ENCODE measurements around the gene ARHGEF25. TPM values are rescaled to one million over a fixed set of nuclear protein-coding genes. Genes with fewer than 3 reads are reported as not detected.

Gene ARHGEF25
- total and polyA plus RNA-seq, 2 of the 13 experiments (the other 11 are each of a cell fraction or from before 2014, with no cell fraction given): 11.5 to 12.5 TPM

- WGBS (ENCODE audit: low lambda C conversion rate): 27% methylated on average over 5 of the region's 5 CpGs
- no peaks in the 10 kb centered on the region for H4K20me1 ChIP-seq (ENCODE audit: insufficient read depth, low read length)
- peaks cover 16 to 48% of the 10 kb centered on the region in 2 experiments for H3K27me3 ChIP-seq (ENCODE audit: control insufficient read depth in 1 of 2, insufficient read depth in 2 of 2, low read length in 2 of 2)
- no peak overlapping the region for H3K9ac ChIP-seq (ENCODE audit: insufficient read depth, low read depth, low read length)
- no peak overlapping the region for H2AFZ ChIP-seq (ENCODE audit: low read length)
- POLR2A ChIA-PET: no interaction called here
- DNase-seq (ENCODE audit: low spot score): no peak
- H3K9me3 ChIP-seq (ENCODE audit: low read length): no peaks in the 10 kb centered on the region
- FAIRE-seq: no peak
- in situ Hi-C loops (cut with HindIII; ENCODE audit: extremely low pct_ligation_motif_present, low pct_unique_long_range_greater_than_20kb): loop anchor here (5.0 kb wide), 1 partner anchor 42 kb away; no protein-coding TSS in a partner anchor
- H3K27ac ChIP-seq (ENCODE audit: extremely low read length, insufficient read depth, low read length): no peak overlapping the region
- no peaks in the 10 kb centered on the region for H3K79me2 ChIP-seq (ENCODE audit: insufficient read depth, low read length)
- intact Hi-C loops (cut with micrococcal nuclease; ENCODE audit: unreplicated experiment): loop anchor here (5.0 kb wide), 1 partner anchor 102 kb away; the partner anchor contains the start of genes DDIT3 and MBD6
- BruUV-seq (replicated peaks): no TSS peak
- H3K4me1 ChIP-seq (ENCODE audit: insufficient read depth, low read length): peaks cover 46% of the 10 kb centered on the region
- no peak for ATAC-seq
- no peak for TF ChIP-seq HDAC1 (CRISPR knock-in tag; IDR thresholded peaks at IDR 0.05)
- TF ChIP-seq POLR2G (IDR thresholded peaks at IDR 0.05; ENCODE audit: low read depth, low read length): 0 out of 2 replicates have a peak, but pooled peaks have one; percentile 13
- H3K4me2 ChIP-seq (ENCODE audit: low read depth, low read length): no peak overlapping the region
- H3K4me3 ChIP-seq (replicated peaks in 1 of 3; ENCODE audit: insufficient read depth in 1 of 3, low read depth in 2 of 3, low read length in 3 of 3): no peak overlapping the region
- CTCF ChIA-PET (ENCODE audit: low intra/inter-chr PET ratio, low total read pairs): interaction anchor here (1.3 kb wide), 1 partner anchor 41 kb away, joined by 3 read pairs; no protein-coding TSS in a partner anchor
- 0 out of 5 replicates have a peak, but pooled peaks cover 0 to 2% of the 10 kb centered on the region in 2 experiments for H3K36me3 ChIP-seq (replicated peaks in 1 of 2; ENCODE audit: control insufficient read depth in 1 of 2, insufficient read depth in 2 of 2, low read length in 2 of 2)
These were observed 12.7 kb downstream of the ARHGEF25 start for GRCh38 chr12:57623811-57624390.

DNA sequence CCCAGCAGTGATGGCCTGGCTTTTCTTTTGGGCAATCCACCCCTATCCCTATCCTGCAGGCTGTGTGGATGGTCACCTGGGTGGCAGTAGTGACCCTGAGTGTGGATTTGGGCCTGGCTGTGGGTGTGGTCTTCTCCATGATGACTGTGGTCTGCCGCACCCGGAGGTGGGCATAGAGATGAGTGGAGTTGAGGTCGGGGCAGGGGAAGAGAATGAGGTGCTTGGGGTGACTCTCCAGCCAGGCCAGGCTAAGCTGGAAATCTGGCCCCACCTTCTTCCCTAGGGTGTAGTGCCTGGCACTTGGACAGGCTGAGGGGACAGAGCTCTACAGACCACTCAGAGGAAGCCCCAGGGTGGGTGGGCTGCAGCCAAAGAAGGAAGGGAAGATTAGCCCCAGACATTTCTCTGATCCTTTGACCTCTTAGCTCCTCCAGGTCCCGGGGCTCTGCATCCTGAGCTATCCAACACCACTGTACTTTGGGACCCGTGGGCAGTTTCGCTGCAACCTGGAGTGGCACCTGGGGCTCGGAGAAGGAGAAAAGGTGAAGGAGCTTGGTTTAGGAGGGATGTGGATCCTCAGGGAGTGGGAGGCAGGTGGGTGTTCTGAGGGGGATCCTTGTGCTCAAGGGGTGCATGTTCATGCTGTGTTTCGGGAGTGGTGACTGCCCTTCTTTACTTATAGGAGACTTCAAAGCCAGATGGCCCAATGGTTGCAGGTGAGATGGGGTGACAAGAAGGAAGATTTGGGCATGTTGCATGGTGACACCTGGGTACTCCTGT, 13.4 kb downstream of the ARHGEF25 start:
- Histone ChIP-seq H3K9ac (ENCODE audit: insufficient read depth, low read depth, low read length) (no peak overlapping the region), H4K20me1 (ENCODE audit: insufficient read depth, low read length) (no peaks in the 10 kb centered on the region), H3K79me2 (ENCODE audit: insufficient read depth, low read length) (no peaks in the 10 kb centered on the region), H3K27me3 (ENCODE audit: control insufficient read depth in 1 of 2, insufficient read depth in 2 of 2, low read length in 2 of 2) (peaks cover 16 to 42% of the 10 kb centered on the region in 2 experiments), H3K4me1 (ENCODE audit: insufficient read depth, low read length) (peaks cover 39% of the 10 kb centered on the region), H3K27ac (ENCODE audit: extremely low read length, insufficient read depth, low read length) (no peak overlapping the region), H3K36me3 (replicated peaks in 1 of 2; ENCODE audit: control insufficient read depth in 1 of 2, insufficient read depth in 2 of 2, low read length in 2 of 2) (0 out of 5 replicates have a peak, but pooled peaks cover 0 to 3% of the 10 kb centered on the region in 2 experiments), H3K9me3 (ENCODE audit: low read length) (no peaks in the 10 kb centered on the region), H2AFZ (ENCODE audit: low read length) (no peak overlapping the region), H3K4me2 (ENCODE audit: low read depth, low read length) (no peak overlapping the region), H3K4me3 (replicated peaks in 1 of 3; ENCODE audit: insufficient read depth in 1 of 3, low read depth in 2 of 3, low read length in 3 of 3) (no peak overlapping the region)
- WGBS (ENCODE audit: low lambda C conversion rate): 38% methylated on average over 8 of the region's 8 CpGs
- ATAC-seq (no peak), DNase-seq (ENCODE audit: low spot score) (no peak), FAIRE-seq (no peak)
- 0 out of 2 replicates have a peak, but pooled peaks have one; percentile 35 for TF ChIP-seq KDM2A (CRISPR knock-in tag; IDR thresholded peaks at IDR 0.05; ENCODE audit: borderline replicate concordance, low read depth)
- no peak for TF ChIP-seq PLRG1 (conservative IDR thresholded peaks at IDR 0.05)
- POLR2A ChIA-PET: no interaction called here
- intact Hi-C loops (cut with micrococcal nuclease; ENCODE audit: unreplicated experiment): loop anchor here (5.0 kb wide), 1 partner anchor 102 kb away; the partner anchor contains the start of genes DDIT3 and MBD6
- in situ Hi-C loops (cut with HindIII; ENCODE audit: extremely low pct_ligation_motif_present, low pct_unique_long_range_greater_than_20kb): loop anchor here (5.0 kb wide), 1 partner anchor 42 kb away; no protein-coding TSS in a partner anchor
- CTCF ChIA-PET (ENCODE audit: low intra/inter-chr PET ratio, low total read pairs): interaction anchor here (1.3 kb wide), 1 partner anchor 41 kb away, joined by 3 read pairs; no protein-coding TSS in a partner anchor
- no TSS peak for BruUV-seq (replicated peaks)
